ENCODE results near the gene COL4A3. TPM values are rescaled to one million over a fixed set of nuclear protein-coding genes. Genes with fewer than 3 reads are reported as not detected.

The COL4A3 gene
- polyA plus RNA-seq, 1 donor from 2014 or later: 0.10 TPM

GRCh38 chr2:227206406-227206805 is 42.0 kb downstream of the COL4A3 start:
- H3K9me3 ChIP-seq (ENCODE audit: low read length): no peaks in the 10 kb centered on the region
- no peak for TF ChIP-seq MXI1 (conservative IDR thresholded peaks at IDR 0.05; ENCODE audit: poor library complexity, severe bottlenecking)
- no peak for TF ChIP-seq REST (IDR thresholded peaks at IDR 0.05; ENCODE audit: borderline replicate concordance)
- TF ChIP-seq TAF1 (IDR thresholded peaks at IDR 0.05; ENCODE audit: low read depth): no peak
- TF ChIP-seq EP300 (conservative IDR thresholded peaks at IDR 0.05; ENCODE audit: poor library complexity, severe bottlenecking): no peak
- TF ChIP-seq POLR2AphosphoS5 (IDR thresholded peaks at IDR 0.05): no peak
- TF ChIP-seq CTCF (IDR thresholded peaks at IDR 0.05; ENCODE audit: poor library complexity, severe bottlenecking): no peak

GRCh38 chr2:227207573-227207972 is 43.1 kb downstream of the COL4A3 start:
- no peaks in the 10 kb centered on the region for H3K9me2 ChIP-seq (ENCODE audit: insufficient read depth, low read length)
- no peaks in the 10 kb centered on the region for H3K27me3 ChIP-seq (ENCODE audit: insufficient read depth, low read depth, low read length)
- H3K36me3 ChIP-seq (ENCODE audit: insufficient read depth, low read length): no peaks in the 10 kb centered on the region
- no peak overlapping the region for H2AFZ ChIP-seq (ENCODE audit: low read depth, low read length)
- no peaks in the 10 kb centered on the region for H3K9me3 ChIP-seq (ENCODE audit: low read length)
- TF ChIP-seq RAD21 (conservative IDR thresholded peaks at IDR 0.05) (no peak), EZH2 (IDR thresholded peaks at IDR 0.05; ENCODE audit: borderline replicate concordance, insufficient read depth, low read length, poor library complexity, severe bottlenecking) (no peak), CTCF (IDR thresholded peaks at IDR 0.05; ENCODE audit: poor library complexity, severe bottlenecking) (no peak), POLR2AphosphoS5 (IDR thresholded peaks at IDR 0.05) (no peak), SMC3 (conservative IDR thresholded peaks at IDR 0.05; ENCODE audit: poor library complexity) (no peak), MXI1 (conservative IDR thresholded peaks at IDR 0.05; ENCODE audit: poor library complexity, severe bottlenecking) (no peak), REST (IDR thresholded peaks at IDR 0.05; ENCODE audit: borderline replicate concordance) (no peak), EP300 (conservative IDR thresholded peaks at IDR 0.05; ENCODE audit: poor library complexity, severe bottlenecking) (no peak), TAF1 (IDR thresholded peaks at IDR 0.05; ENCODE audit: low read depth) (no peak)
- H3K79me2 ChIP-seq (replicated peaks; ENCODE audit: insufficient read depth, low read length): no peaks in the 10 kb centered on the region
- H3F3A ChIP-seq (ENCODE audit: insufficient read depth, low read length, poor library complexity, severe bottlenecking): no peaks in the 10 kb centered on the region
- no peak overlapping the region for H3K9ac ChIP-seq (ENCODE audit: low read length)
- no peak overlapping the region for H3K4me3 ChIP-seq (ENCODE audit: low read length)
- H3K4me2 ChIP-seq (ENCODE audit: low read length): no peak overlapping the region
- no peaks in the 10 kb centered on the region for H4K20me1 ChIP-seq (ENCODE audit: insufficient read depth)
- no peak overlapping the region for H3K27ac ChIP-seq (ENCODE audit: low read length)

More at GRCh38 chr2:227206406-227206805, 42.0 kb downstream of the COL4A3 start:
- no peak overlapping the region for H3K27ac ChIP-seq (ENCODE audit: low read length)
- no peaks in the 10 kb centered on the region for H3K36me3 ChIP-seq (ENCODE audit: insufficient read depth, low read length)
- no peak overlapping the region for H3K4me2 ChIP-seq (ENCODE audit: low read length)
- H3K9me2 ChIP-seq (ENCODE audit: insufficient read depth, low read length): no peaks in the 10 kb centered on the region
- no peaks in the 10 kb centered on the region for H4K20me1 ChIP-seq (ENCODE audit: insufficient read depth)
- no peak overlapping the region for H3K9ac ChIP-seq (ENCODE audit: low read length)
- no peaks in the 10 kb centered on the region for H3K27me3 ChIP-seq (ENCODE audit: insufficient read depth, low read depth, low read length)
- H3F3A ChIP-seq (ENCODE audit: insufficient read depth, low read length, poor library complexity, severe bottlenecking): no peaks in the 10 kb centered on the region
- H3K4me3 ChIP-seq (ENCODE audit: low read length): no peak overlapping the region
- no peaks in the 10 kb centered on the region for H3K79me2 ChIP-seq (replicated peaks; ENCODE audit: insufficient read depth, low read length)
- no peak overlapping the region for H2AFZ ChIP-seq (ENCODE audit: low read depth, low read length)

Measured in neural cell (in vitro differentiated cells).